Right atrium auricular region (tissue), 2 donors: ENCODE data around the gene PPIL4. TPM values are rescaled to one million over a fixed set of nuclear protein-coding genes. Genes with fewer than 3 reads are reported as not detected.
"Not testable (repeated sequence)": the region's sequence is repeated elsewhere in the genome, so short reads cannot be mapped to it uniquely, and the experiment has no call there.

Source experiments
- DNase-seq: peaks from one replicate; pipeline ENCODE4 v3.0.0-alpha.2; 2019; ENCODE audit warnings: low spot score
- H3K27ac ChIP-seq, 2 donors: fragments of 200-600 bp; sonication (generic); 1 replicate in 1 of 2; 2 replicates in 1 of 2; pipeline ENCODE4 v1.5.1; 2016 to 2019
- H3K27me3 ChIP-seq, 2 donors: fragments of 200-600 bp; sonication (generic); one replicate each; pipeline versions ENCODE4 v1.5.1 to v1.6.0; 2017 to 2019
- H3K36me3 ChIP-seq: fragments of 200-600 bp; sonication (generic); one replicate; pipeline ENCODE4 v1.5.1; 2016
- H3K4me1 ChIP-seq, 2 donors: fragments of 200-600 bp; sonication (generic); one replicate each; pipeline versions ENCODE4 v1.5.1 to v1.6.0; 2017 to 2019
- H3K4me3 ChIP-seq, 2 donors: fragments of 200-600 bp; sonication (generic); 1 replicate in 1 of 2; 2 replicates in 1 of 2; pipeline ENCODE4 v1.5.1; 2017 to 2019; ENCODE audit warnings: mild to moderate bottlenecking in 1 of 2, moderate library complexity in 1 of 2
- H3K9me3 ChIP-seq, 2 donors: fragments of 200-600 bp; sonication (generic); one replicate each; pipeline ENCODE4 v1.5.1; 2019
- total RNA-seq, 2 donors: library from RNA; depleted of rRNA; stranded (reverse); fragments of >200 nt; gene quantifications; one replicate each; pipeline ENCODE4 v1.1.0, GENCODE V29; 2016
- TF ChIP-seq, protein P1 (sequence below), 2 donors: fragments of 200-600 bp; sonication (generic); IDR thresholded peaks; one replicate each; pipeline ENCODE4 v1.5.1; 2019; ENCODE audit warnings: antibody characterized with exemption in 2 of 2

Gene PPIL4
- total RNA-seq, 2 donors from 2014 or later = 14.6 to 17.0 TPM

DNA sequence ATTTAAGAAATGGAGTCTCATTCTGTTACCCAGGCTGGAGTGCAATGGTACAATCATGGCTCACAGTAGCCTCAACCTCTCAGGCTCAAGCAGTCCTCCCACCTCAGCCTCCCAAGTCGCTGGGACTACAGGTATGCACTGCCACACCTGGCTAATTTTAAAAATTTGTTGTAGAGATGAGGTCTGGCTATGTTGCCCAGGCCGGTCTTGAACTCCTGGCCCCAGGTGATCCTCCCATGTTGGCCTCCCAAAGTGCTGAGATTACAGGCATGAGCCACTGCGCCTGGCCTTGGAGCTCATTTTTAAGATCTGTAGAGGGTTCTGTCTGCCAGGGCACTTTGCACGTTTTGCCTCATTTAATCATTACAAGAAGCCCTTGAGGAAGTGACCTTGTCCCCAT, 78.6 kb downstream of the PPIL4 start:
- TF ChIP-seq, protein P1, sequence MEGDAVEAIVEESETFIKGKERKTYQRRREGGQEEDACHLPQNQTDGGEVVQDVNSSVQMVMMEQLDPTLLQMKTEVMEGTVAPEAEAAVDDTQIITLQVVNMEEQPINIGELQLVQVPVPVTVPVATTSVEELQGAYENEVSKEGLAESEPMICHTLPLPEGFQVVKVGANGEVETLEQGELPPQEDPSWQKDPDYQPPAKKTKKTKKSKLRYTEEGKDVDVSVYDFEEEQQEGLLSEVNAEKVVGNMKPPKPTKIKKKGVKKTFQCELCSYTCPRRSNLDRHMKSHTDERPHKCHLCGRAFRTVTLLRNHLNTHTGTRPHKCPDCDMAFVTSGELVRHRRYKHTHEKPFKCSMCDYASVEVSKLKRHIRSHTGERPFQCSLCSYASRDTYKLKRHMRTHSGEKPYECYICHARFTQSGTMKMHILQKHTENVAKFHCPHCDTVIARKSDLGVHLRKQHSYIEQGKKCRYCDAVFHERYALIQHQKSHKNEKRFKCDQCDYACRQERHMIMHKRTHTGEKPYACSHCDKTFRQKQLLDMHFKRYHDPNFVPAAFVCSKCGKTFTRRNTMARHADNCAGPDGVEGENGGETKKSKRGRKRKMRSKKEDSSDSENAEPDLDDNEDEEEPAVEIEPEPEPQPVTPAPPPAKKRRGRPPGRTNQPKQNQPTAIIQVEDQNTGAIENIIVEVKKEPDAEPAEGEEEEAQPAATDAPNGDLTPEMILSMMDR (IDR thresholded peaks at IDR 0.05) = no peak
- H3K4me3 ChIP-seq = no peak overlapping the region
- H3K27me3 ChIP-seq = no peaks in the 10 kb centered on the region
- DNase-seq = no peak
- H3K27ac ChIP-seq = no peak overlapping the region
- H3K36me3 ChIP-seq = no peaks in the 10 kb centered on the region
- no peaks in the 10 kb centered on the region for H3K9me3 ChIP-seq
- H3K4me1 ChIP-seq = no peaks in the 10 kb centered on the region

- no peak for DNase-seq
- H3K4me3 ChIP-seq = no peak overlapping the region
- no peaks in the 10 kb centered on the region for H3K9me3 ChIP-seq
- H3K27me3 ChIP-seq = no peaks in the 10 kb centered on the region
- H3K27ac ChIP-seq = no peak overlapping the region
- TF ChIP-seq, protein P1 (IDR thresholded peaks at IDR 0.05) = no peak
- H3K36me3 ChIP-seq = no peaks in the 10 kb centered on the region
- no peaks in the 10 kb centered on the region for H3K4me1 ChIP-seq
These were observed 81.4 kb downstream of the PPIL4 start for GRCh38 chr6:149464411-149464810.

DNA sequence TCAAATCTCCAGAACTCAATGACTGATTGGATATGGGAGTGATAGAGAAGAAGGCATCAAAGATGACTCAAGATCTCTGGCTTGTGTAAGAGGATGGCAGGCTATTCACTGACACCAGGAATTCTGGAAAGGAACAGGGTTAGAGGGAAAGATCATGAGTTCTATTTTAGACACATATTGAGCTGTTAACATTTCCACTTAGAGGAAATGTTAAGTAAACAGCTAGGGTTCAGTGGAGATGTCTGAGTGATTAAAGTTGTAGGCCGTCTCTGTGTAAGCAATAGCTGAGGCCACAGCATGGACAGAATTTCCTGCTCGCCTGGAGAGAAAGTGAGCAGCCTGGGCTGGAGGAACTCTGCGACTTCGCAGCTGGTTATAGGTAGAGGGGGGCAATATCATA, 82.1 kb downstream of the PPIL4 start:
- Histone ChIP-seq H3K36me3 (no peaks in the 10 kb centered on the region), H3K27me3 (no peaks in the 10 kb centered on the region), H3K4me3 (no peak overlapping the region), H3K9me3 (no peaks in the 10 kb centered on the region), H3K27ac (no peak overlapping the region), H3K4me1 (no peaks in the 10 kb centered on the region)
- TF ChIP-seq, protein P1 (IDR thresholded peaks at IDR 0.05) = no peak
- no peak for DNase-seq

DNA sequence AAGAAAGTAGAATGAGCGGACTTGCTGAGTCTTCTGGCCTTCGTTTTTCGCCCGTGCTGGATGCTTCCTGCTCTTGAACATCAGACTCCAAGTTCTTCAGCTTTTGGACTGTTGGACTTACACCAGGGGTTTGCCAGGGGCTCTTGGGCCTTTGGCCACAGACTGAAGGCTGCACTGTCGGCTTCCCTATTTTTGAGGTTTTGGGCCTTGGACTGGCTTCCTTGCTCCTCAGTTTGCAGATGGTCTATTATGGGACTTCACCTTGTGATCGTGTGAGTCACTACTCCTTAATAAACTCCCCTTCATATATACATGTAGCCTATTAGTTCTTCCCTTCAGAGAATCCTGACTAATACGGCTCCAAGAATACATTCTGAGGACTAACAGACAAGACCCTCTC, 83.1 kb downstream of the PPIL4 start:
- not testable (repeated sequence) for DNase-seq, H3K4me3 ChIP-seq, H3K36me3 ChIP-seq, H3K27me3 ChIP-seq, H3K27ac ChIP-seq, H3K4me1 ChIP-seq, H3K9me3 ChIP-seq

- H3K9me3 ChIP-seq = no peaks in the 10 kb centered on the region
- no peaks in the 10 kb centered on the region for H3K36me3 ChIP-seq
- TF ChIP-seq, protein P1 (IDR thresholded peaks at IDR 0.05) = no peak
- peaks cover 0 to 15% of the 10 kb centered on the region in 2 donors for H3K4me1 ChIP-seq
- no peak for DNase-seq
- H3K4me3 ChIP-seq = no peak overlapping the region
- H3K27ac ChIP-seq = no peak overlapping the region
- H3K27me3 ChIP-seq = no peaks in the 10 kb centered on the region
These were observed 84.2 kb downstream of the PPIL4 start for GRCh38 chr6:149461670-149462069.

- not testable (repeated sequence) for DNase-seq, H3K27me3 ChIP-seq
These were observed 85.6 kb downstream of the PPIL4 start for GRCh38 chr6:149460249-149460648.

DNA sequence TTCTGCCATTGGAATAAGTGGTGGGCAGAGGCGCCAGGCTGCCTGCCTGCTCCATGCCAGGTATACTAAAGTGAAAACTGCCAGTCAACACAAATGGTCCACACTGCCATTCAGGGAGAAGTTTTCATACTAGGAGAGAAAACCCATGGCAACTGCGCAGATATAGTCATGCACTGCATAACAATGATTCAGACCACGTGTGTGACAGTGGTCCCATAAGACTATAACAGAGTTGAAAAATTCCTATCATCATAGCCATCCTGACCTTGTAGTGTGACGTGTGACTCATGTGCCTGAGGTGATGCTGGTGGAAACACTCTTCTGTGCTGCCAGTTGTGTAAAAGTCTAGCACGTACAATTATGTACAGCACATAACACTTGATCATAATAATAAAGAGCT, 86.1 kb downstream of the PPIL4 start:
- H3K27ac ChIP-seq = no peak overlapping the region
- TF ChIP-seq, protein P1 (IDR thresholded peaks at IDR 0.05) = no peak
- H3K9me3 ChIP-seq = no peaks in the 10 kb centered on the region
- H3K27me3 ChIP-seq = no peaks in the 10 kb centered on the region
- H3K4me3 ChIP-seq = no peak overlapping the region
- H3K36me3 ChIP-seq = no peaks in the 10 kb centered on the region
- H3K4me1 ChIP-seq = peaks cover 0 to 28% of the 10 kb centered on the region in 2 donors
- no peak for DNase-seq

More at GRCh38 chr6:149460249-149460648, 85.6 kb downstream of the PPIL4 start:
- not testable (repeated sequence) for H3K9me3 ChIP-seq, H3K27ac ChIP-seq, H3K4me3 ChIP-seq, H3K36me3 ChIP-seq
- peaks cover 0 to 23% of the 10 kb centered on the region in 2 donors for H3K4me1 ChIP-seq
